Upper lobe of right lung (tissue), 1 donor: ENCODE results near the gene EPM2A. TPM values are rescaled to one million over a fixed set of nuclear protein-coding genes. Genes with fewer than 3 reads are reported as not detected.

Source experiments
- ATAC-seq: fragments of 200-7000 bp; cut with Tn5 transposase; one replicate; pipeline ENCODE4 v1.9.1; 2020; ENCODE audit warnings: mild to moderate bottlenecking, moderate library complexity
- DNase-seq: peaks from one replicate; pipeline ENCODE4 v3.0.0-alpha.2; 2020
- H3K27ac ChIP-seq: fragments of 200-600 bp; one replicate; pipeline ENCODE4 v1.8.0; 2022
- H3K27me3 ChIP-seq: fragments of 200-600 bp; one replicate; pipeline ENCODE4 v1.8.0; 2022; ENCODE audit warnings: mild to moderate bottlenecking
- H3K36me3 ChIP-seq: fragments of 200-600 bp; one replicate; pipeline ENCODE4 v1.8.0; 2022
- H3K4me1 ChIP-seq: fragments of 200-600 bp; one replicate; pipeline ENCODE4 v1.8.0; 2022
- H3K4me3 ChIP-seq: fragments of 200-600 bp; one replicate; pipeline ENCODE4 v1.8.0; 2022; ENCODE audit warnings: mild to moderate bottlenecking
- H3K9me3 ChIP-seq: fragments of 200-600 bp; one replicate; pipeline ENCODE4 v1.8.0; 2022
- intact Hi-C: fragments of 100-400 bp; cut with DNase I; formaldehyde crosslinking; loops from one replicate; pipeline ENCODE4 v1.11.0; 2022
- total RNA-seq: library from RNA; stranded (reverse); fragmentation: NEBNext Ultra II Directional; extraction: Animal tissue kit (Norgen Biotek cat#: 25700); gene quantifications from one replicate; pipeline ENCODE4 v1.2.1, GENCODE V29; 2021
- TF ChIP-seq, protein P1 (sequence below): fragments of 200-600 bp; IDR thresholded peaks from one replicate; pipeline ENCODE4 v1.8.0; 2022; ENCODE audit warnings: antibody characterized with exemption
- donor health status: DM: no; HTN: yes; CAD: no; lungs with severe emphysema.

Gene EPM2A
- total RNA-seq, 1 donor from 2014 or later = 8.1 TPM

DNA sequence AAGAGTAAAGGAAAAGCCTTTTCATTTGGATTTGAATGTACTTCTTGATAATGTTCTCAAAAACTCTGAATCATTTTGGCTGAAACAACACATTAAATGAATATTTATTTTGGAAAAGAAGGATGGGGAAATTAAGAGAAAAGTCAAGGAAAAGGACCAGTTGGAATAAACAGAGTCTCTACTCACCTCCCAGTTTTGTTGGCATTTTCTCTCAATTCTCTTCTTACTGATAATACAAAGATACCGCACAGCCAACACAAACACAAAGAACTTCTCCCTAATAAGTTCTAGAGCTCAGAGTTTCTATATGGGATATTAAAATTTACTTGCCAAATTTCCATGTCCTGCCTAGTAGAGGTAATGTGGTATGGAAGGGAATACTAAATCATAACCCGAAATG lies 13.1 kb downstream of the EPM2A start:
- TF ChIP-seq, protein P1, sequence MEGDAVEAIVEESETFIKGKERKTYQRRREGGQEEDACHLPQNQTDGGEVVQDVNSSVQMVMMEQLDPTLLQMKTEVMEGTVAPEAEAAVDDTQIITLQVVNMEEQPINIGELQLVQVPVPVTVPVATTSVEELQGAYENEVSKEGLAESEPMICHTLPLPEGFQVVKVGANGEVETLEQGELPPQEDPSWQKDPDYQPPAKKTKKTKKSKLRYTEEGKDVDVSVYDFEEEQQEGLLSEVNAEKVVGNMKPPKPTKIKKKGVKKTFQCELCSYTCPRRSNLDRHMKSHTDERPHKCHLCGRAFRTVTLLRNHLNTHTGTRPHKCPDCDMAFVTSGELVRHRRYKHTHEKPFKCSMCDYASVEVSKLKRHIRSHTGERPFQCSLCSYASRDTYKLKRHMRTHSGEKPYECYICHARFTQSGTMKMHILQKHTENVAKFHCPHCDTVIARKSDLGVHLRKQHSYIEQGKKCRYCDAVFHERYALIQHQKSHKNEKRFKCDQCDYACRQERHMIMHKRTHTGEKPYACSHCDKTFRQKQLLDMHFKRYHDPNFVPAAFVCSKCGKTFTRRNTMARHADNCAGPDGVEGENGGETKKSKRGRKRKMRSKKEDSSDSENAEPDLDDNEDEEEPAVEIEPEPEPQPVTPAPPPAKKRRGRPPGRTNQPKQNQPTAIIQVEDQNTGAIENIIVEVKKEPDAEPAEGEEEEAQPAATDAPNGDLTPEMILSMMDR = no peak
- ATAC-seq (no peak), DNase-seq (no peak)
- H3K36me3 ChIP-seq = no peaks in the 10 kb centered on the region
- H3K27ac ChIP-seq = no peak overlapping the region
- H3K4me1 ChIP-seq = no peaks in the 10 kb centered on the region
- intact Hi-C loops = no loop called here
- no peaks in the 10 kb centered on the region for H3K27me3 ChIP-seq
- no peak overlapping the region for H3K4me3 ChIP-seq
- H3K9me3 ChIP-seq = no peaks in the 10 kb centered on the region

DNA sequence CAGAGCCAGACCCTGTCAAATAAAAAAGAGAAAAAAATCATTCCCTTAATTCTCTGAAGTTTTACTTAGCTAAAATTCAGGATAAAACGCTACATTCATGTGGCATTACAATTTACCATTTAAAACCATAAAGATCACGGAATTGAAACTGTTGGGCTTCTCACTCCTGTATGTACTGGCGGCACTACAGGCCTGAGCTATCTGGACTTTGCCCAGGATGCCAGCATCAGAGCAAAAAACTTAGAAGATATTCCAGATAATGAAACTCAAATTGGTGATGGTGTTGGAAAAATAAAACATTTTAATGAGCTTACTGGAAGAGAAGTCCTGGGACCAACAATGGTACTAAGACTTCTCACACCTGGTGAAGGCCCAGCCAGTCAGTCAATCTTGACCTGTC lies 14.2 kb downstream of the EPM2A start:
- intact Hi-C loops = no loop called here
- Histone ChIP-seq H3K9me3 (no peaks in the 10 kb centered on the region), H3K4me3 (no peak overlapping the region), H3K27me3 (no peaks in the 10 kb centered on the region), H3K36me3 (no peaks in the 10 kb centered on the region), H3K27ac (no peak overlapping the region), H3K4me1 (no peaks in the 10 kb centered on the region)
- no peak for DNase-seq
- ATAC-seq = no peak
- TF ChIP-seq, protein P1 = no peak

GRCh38 chr6:145715426-145715825 lies 19.9 kb downstream of the EPM2A start:
- Histone ChIP-seq H3K4me1 (no peaks in the 10 kb centered on the region), H3K27ac (no peak overlapping the region), H3K27me3 (no peaks in the 10 kb centered on the region), H3K36me3 (no peaks in the 10 kb centered on the region), H3K9me3 (no peaks in the 10 kb centered on the region), H3K4me3 (no peak overlapping the region)
- no peak for DNase-seq
- intact Hi-C loops = no loop called here
- ATAC-seq = no peak
- TF ChIP-seq, protein P1 = no peak

DNA sequence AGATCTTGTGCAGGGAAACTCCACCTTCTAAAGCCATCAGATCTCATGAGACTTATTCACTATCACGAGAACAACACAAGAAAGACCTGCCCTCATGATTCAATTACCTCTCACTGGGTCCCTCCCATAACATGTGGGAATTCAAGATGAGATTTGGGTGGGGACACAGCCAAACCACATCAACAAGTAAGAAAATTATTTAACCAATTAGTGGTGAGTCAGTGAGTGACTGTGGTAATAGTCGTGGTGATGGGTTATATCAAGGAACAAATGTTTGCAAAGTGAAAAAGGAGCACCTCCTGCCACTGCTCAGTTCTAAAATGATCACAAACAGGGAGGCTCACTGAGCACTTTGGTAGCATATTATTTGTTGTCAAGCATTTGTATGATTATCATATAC lies 20.6 kb downstream of the EPM2A start:
- intact Hi-C loops = no loop called here
- Histone ChIP-seq H3K4me1 (no peaks in the 10 kb centered on the region), H3K9me3 (no peaks in the 10 kb centered on the region), H3K4me3 (no peak overlapping the region), H3K27me3 (no peaks in the 10 kb centered on the region), H3K27ac (no peak overlapping the region), H3K36me3 (no peaks in the 10 kb centered on the region)
- TF ChIP-seq, protein P1 = no peak
- ATAC-seq (no peak), DNase-seq (no peak)

DNA sequence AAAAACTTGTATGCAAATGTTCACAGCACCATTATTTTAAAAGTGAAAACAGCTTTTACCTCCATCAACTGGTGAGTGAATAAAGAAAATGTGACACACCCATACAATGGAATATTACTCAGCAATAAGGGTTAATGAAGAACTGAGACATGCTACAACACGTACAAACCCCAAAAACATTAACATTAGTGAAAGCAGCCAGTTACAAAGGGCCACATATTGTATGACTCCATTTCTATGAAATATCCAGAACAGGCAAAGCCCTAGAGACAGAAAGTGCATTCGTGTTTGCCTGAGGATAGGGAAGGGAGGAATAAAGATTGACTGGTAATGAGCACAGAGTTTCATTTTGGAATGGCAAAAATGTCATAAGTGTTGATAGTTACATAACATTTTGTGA lies 21.5 kb downstream of the EPM2A start:
- intact Hi-C loops = no loop called here
- no peaks in the 10 kb centered on the region for H3K27me3 ChIP-seq
- DNase-seq = no peak
- H3K9me3 ChIP-seq = no peaks in the 10 kb centered on the region
- TF ChIP-seq, protein P1 = no peak
- no peak overlapping the region for H3K4me3 ChIP-seq
- no peaks in the 10 kb centered on the region for H3K36me3 ChIP-seq
- no peak overlapping the region for H3K27ac ChIP-seq
- ATAC-seq = no peak
- H3K4me1 ChIP-seq = no peaks in the 10 kb centered on the region

GRCh38 chr6:145711372-145711771 lies 23.9 kb downstream of the EPM2A start:
- ATAC-seq (no peak), DNase-seq (no peak)
- Histone ChIP-seq H3K9me3 (no peaks in the 10 kb centered on the region), H3K27me3 (no peaks in the 10 kb centered on the region), H3K36me3 (no peaks in the 10 kb centered on the region), H3K4me1 (no peaks in the 10 kb centered on the region), H3K27ac (no peak overlapping the region), H3K4me3 (no peak overlapping the region)
- TF ChIP-seq, protein P1 = no peak
- intact Hi-C loops = no loop called here
